Body of pancreas (tissue), 4 donors: ENCODE data around the gene MBTPS1. TPM values are rescaled to one million over a fixed set of nuclear protein-coding genes. Genes with fewer than 3 reads are reported as not detected.

Experiments
- ATAC-seq: fragments of 150-250 bp; one replicate; pipeline ENCODE4 v1.9.1; 2016
- DNase-seq, 4 donors: peaks; one replicate each; pipeline ENCODE4 v3.0.0-alpha.2; 2019
- H3K27ac ChIP-seq, 4 donors: fragments of 200-600 bp; sonication (generic); 1 replicate in 3 of 4; 2 replicates in 1 of 4; pipeline versions ENCODE4 v1.5.1 to v1.6.1; 2016 to 2019; ENCODE audit warnings: mild to moderate bottlenecking in 1 of 4, mixed read lengths in 1 of 4, moderate library complexity in 1 of 4
- H3K27me3 ChIP-seq, 2 donors: fragments of 200-600 bp; sonication (generic); one replicate each; pipeline ENCODE4 v1.6.0; 2016; ENCODE audit warnings: mild to moderate bottlenecking in 1 of 2
- H3K36me3 ChIP-seq, 2 donors: fragments of 200-600 bp; sonication (generic); replicated peaks in 1 of 2; 2 replicates each; pipeline ENCODE4 v1.5.1; 2016; ENCODE audit warnings: low read depth in 2 of 2; ENCODE audit not compliant: insufficient read depth in 1 of 2
- H3K4me1 ChIP-seq: fragments of 200-600 bp; sonication (generic); one replicate; pipeline ENCODE4 v1.6.0; 2016
- H3K4me3 ChIP-seq, 2 donors: fragments of 200-600 bp; sonication (generic); 1 replicate in 1 of 2; 2 replicates in 1 of 2; pipeline ENCODE4 v1.5.1; 2016 to 2019
- H3K9me3 ChIP-seq, 3 donors: fragments of 200-600 bp; sonication (generic); 1 replicate in 2 of 3; 2 replicates in 1 of 3; pipeline ENCODE4 v1.5.1; 2016
- POLR2A ChIP-seq, 3 donors: fragments of 450-650 bp; IDR thresholded peaks; one replicate each; pipeline ENCODE4 v1.6.1; 2016; ENCODE audit warnings: antibody characterized with exemption in 3 of 3, mild to moderate bottlenecking in 2 of 3
- WGBS, 2 donors: methylation state at CpG; one replicate each; pipeline ENCODE4 v1.1.5; 2017; 5-methylcytosine and 5-hydroxymethylcytosine counted together
- intact Hi-C: fragments of 100-400 bp; cut with DNase I; formaldehyde crosslinking; loops from one replicate; pipeline ENCODE4 v1.15.1; 2023
- total RNA-seq, 2 donors: library from RNA; depleted of rRNA; stranded (reverse); fragments of >200 nt; gene quantifications; one replicate each; pipeline ENCODE4 v1.1.0, GENCODE V29; 2016
- TF ChIP-seq, protein P1 (sequence below), 7 experiments: fragments of 450-650 bp in 4 of 7; fragments of 200-600 bp in 3 of 7; sonication (generic) in 3 of 7; IDR thresholded peaks; one replicate each; pipeline ENCODE4 v1.5.1; 2016 to 2019; ENCODE audit warnings: antibody characterized with exemption in 7 of 7

Gene MBTPS1
- total RNA-seq, 2 donors from 2014 or later, result 58.9 to 75.5 TPM

- no peak overlapping the region for H3K27ac ChIP-seq
- H3K27me3 ChIP-seq, result no peaks in the 10 kb centered on the region
- peaks cover 22 to 40% of the 10 kb centered on the region in 2 donors for H3K36me3 ChIP-seq
- no peak for ATAC-seq
- TF ChIP-seq POLR2A (IDR thresholded peaks at IDR 0.05), result no peak
- TF ChIP-seq, protein P1, sequence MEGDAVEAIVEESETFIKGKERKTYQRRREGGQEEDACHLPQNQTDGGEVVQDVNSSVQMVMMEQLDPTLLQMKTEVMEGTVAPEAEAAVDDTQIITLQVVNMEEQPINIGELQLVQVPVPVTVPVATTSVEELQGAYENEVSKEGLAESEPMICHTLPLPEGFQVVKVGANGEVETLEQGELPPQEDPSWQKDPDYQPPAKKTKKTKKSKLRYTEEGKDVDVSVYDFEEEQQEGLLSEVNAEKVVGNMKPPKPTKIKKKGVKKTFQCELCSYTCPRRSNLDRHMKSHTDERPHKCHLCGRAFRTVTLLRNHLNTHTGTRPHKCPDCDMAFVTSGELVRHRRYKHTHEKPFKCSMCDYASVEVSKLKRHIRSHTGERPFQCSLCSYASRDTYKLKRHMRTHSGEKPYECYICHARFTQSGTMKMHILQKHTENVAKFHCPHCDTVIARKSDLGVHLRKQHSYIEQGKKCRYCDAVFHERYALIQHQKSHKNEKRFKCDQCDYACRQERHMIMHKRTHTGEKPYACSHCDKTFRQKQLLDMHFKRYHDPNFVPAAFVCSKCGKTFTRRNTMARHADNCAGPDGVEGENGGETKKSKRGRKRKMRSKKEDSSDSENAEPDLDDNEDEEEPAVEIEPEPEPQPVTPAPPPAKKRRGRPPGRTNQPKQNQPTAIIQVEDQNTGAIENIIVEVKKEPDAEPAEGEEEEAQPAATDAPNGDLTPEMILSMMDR (IDR thresholded peaks at IDR 0.05), result no peak
- intact Hi-C loops, result no loop called here
- H3K4me1 ChIP-seq, result peaks cover 18% of the 10 kb centered on the region
- DNase-seq, result no peak
- WGBS, 2 donors, result 90 to 92% methylated on average over 11 of the region's 11 CpGs
- no peaks in the 10 kb centered on the region for H3K9me3 ChIP-seq
- H3K4me3 ChIP-seq, result no peak overlapping the region
Measured at GRCh38 chr16:84059111-84059510, 57.6 kb downstream of the MBTPS1 start.

GRCh38 chr16:84058664-84059063 lies 58.1 kb downstream of the MBTPS1 start:
- DNase-seq (no peak), ATAC-seq (no peak)
- Histone ChIP-seq H3K9me3 (no peaks in the 10 kb centered on the region), H3K36me3 (peaks cover 24 to 37% of the 10 kb centered on the region in 2 donors), H3K27me3 (no peaks in the 10 kb centered on the region), H3K27ac (no peak overlapping the region), H3K4me3 (no peak overlapping the region), H3K4me1 (peaks cover 18% of the 10 kb centered on the region)
- intact Hi-C loops, result no loop called here
- TF ChIP-seq, protein P1 (IDR thresholded peaks at IDR 0.05), result no peak
- no peak for TF ChIP-seq POLR2A (IDR thresholded peaks at IDR 0.05)
- 81 to 84% methylated on average over 9 to 11 of the region's 11 CpGs for WGBS, 2 donors

- Histone ChIP-seq H3K36me3 (peaks cover 24 to 37% of the 10 kb centered on the region in 2 donors), H3K27ac (no peak overlapping the region), H3K4me1 (peaks cover 18% of the 10 kb centered on the region), H3K27me3 (no peaks in the 10 kb centered on the region), H3K4me3 (no peak overlapping the region), H3K9me3 (no peaks in the 10 kb centered on the region)
- TF ChIP-seq, protein P1 (IDR thresholded peaks at IDR 0.05), result no peak
- no peak for TF ChIP-seq POLR2A (IDR thresholded peaks at IDR 0.05)
- ATAC-seq, result no peak
- intact Hi-C loops, result no loop called here
- WGBS, 2 donors, result 92 to 97% methylated on average over 15 of the region's 15 CpGs
- DNase-seq, result no peak
Measured at GRCh38 chr16:84058211-84058610, 58.5 kb downstream of the MBTPS1 start.

GRCh38 chr16:84056933-84057332 lies 59.8 kb downstream of the MBTPS1 start:
- DNase-seq (no peak), ATAC-seq (no peak)
- Histone ChIP-seq H3K27me3 (no peaks in the 10 kb centered on the region), H3K9me3 (no peaks in the 10 kb centered on the region), H3K36me3 (peaks cover 24 to 32% of the 10 kb centered on the region in 2 donors), H3K4me3 (no peak overlapping the region), H3K27ac (peak overlapping the region in 1 of 4 donors; percentile 24), H3K4me1 (peaks cover 18% of the 10 kb centered on the region)
- TF ChIP-seq POLR2A (IDR thresholded peaks at IDR 0.05), result no peak
- TF ChIP-seq, protein P1 (IDR thresholded peaks at IDR 0.05), result no peak
- intact Hi-C loops, result no loop called here
- WGBS, 2 donors, result 85 to 87% methylated on average over 7 of the region's 7 CpGs
